ENCODE data around the gene CNOT8. TPM values are rescaled to one million over a fixed set of nuclear protein-coding genes. Genes with fewer than 3 reads are reported as not detected.

CNOT8 gene
- total RNA-seq, 4 donors from 2014 or later, result 64.3 to 97.3 (median 78.9) TPM

- Histone ChIP-seq H3K27ac (peak overlapping the region; percentile 95 to 99 (median 98)), H3K27me3 (no peaks in the 10 kb centered on the region), H3K36me3 (no peaks in the 10 kb centered on the region), H3K9me3 (no peaks in the 10 kb centered on the region), H3K4me1 (peaks cover 24 to 45% (median 42%) of the 10 kb centered on the region in 4 donors), H3K4me3 (peak overlapping the region; percentile 73 to 97 (median 77))
- in situ Hi-C loops (cut with MboI; ENCODE audit: low pct_ligation_motif_present in 1 of 4, low pct_unique_long_range_greater_than_20kb in 1 of 4, low sequenced_read_pairs in 3 of 4) (loop anchor here in 1 of 4 donors (10.0 kb wide), 1 partner anchor 104 kb away; the partner anchor contains the start of gene LARP1), intact Hi-C loops (cut with DNase I; ENCODE audit: low total_unique reads) (loop anchor here (5.0 kb wide), 1 partner anchor 102 kb away; the partner anchor contains the start of gene LARP1)
- DNase-seq, result no peak
- no peak for TF ChIP-seq EP300 (IDR thresholded peaks at IDR 0.05; ENCODE audit: low read depth)
- peak; percentile 16 for TF ChIP-seq POLR2A (IDR thresholded peaks at IDR 0.05)
- no peak for TF ChIP-seq CTCF (IDR thresholded peaks at IDR 0.05)
- TF ChIP-seq POLR2AphosphoS5 (IDR thresholded peaks at IDR 0.05), result peak in 1 of 3 donors; percentile 34
- WGBS, 2 donors (ENCODE audit: low coverage in 1 of 2), result 0 to 1% methylated on average over 13 to 26 of the region's 26 CpGs
Measured at GRCh38 chr5:154858972-154859871, 795 bp downstream of the CNOT8 start.

GRCh38 chr5:154860123-154860522, 1.7 kb downstream of the CNOT8 start:
- intact Hi-C loops (cut with DNase I; ENCODE audit: low total_unique reads), result no loop called here
- DNase-seq, result peak; percentile 39
- H3K36me3 ChIP-seq, result peaks cover 0 to 1% (median 0%) of the 10 kb centered on the region in 4 donors
- H3K4me3 ChIP-seq, result peak overlapping the region in 3 of 4 donors; percentile 73 to 78 (median 76)
- 18 to 52% methylated on average over 2 to 5 of the region's 5 CpGs for WGBS, 2 donors (ENCODE audit: low coverage in 1 of 2)
- TF ChIP-seq EP300 (IDR thresholded peaks at IDR 0.05; ENCODE audit: low read depth), result no peak
- TF ChIP-seq POLR2AphosphoS5 (IDR thresholded peaks at IDR 0.05), result peak; percentile 28 to 41 (median 37)
- H3K4me1 ChIP-seq, result peaks cover 24 to 45% (median 42%) of the 10 kb centered on the region in 4 donors
- peak overlapping the region; percentile 95 to 99 (median 98) for H3K27ac ChIP-seq
- H3K9me3 ChIP-seq, result no peaks in the 10 kb centered on the region
- in situ Hi-C loops (cut with MboI; ENCODE audit: low pct_ligation_motif_present in 1 of 4, low pct_unique_long_range_greater_than_20kb in 1 of 4, low sequenced_read_pairs in 3 of 4), result no loop called here
- H3K27me3 ChIP-seq, result no peaks in the 10 kb centered on the region

- no peak for DNase-seq
- 20 to 28% methylated on average over 4 of the region's 4 CpGs for WGBS, 2 donors (ENCODE audit: low coverage in 1 of 2)
- in situ Hi-C loops (cut with MboI; ENCODE audit: low pct_ligation_motif_present in 1 of 4, low pct_unique_long_range_greater_than_20kb in 1 of 4, low sequenced_read_pairs in 3 of 4), result no loop called here
Measured at GRCh38 chr5:154860765-154861164, 2.3 kb downstream of the CNOT8 start.

GRCh38 chr5:154861946-154862345, 3.5 kb downstream of the CNOT8 start:
- 62 to 78% methylated on average over 5 to 8 of the region's 8 CpGs for WGBS, 2 donors (ENCODE audit: low coverage in 1 of 2)
- intact Hi-C loops (cut with DNase I; ENCODE audit: low total_unique reads) (no loop called here), in situ Hi-C loops (cut with MboI; ENCODE audit: low pct_ligation_motif_present in 1 of 4, low pct_unique_long_range_greater_than_20kb in 1 of 4, low sequenced_read_pairs in 3 of 4) (no loop called here)
- Histone ChIP-seq H3K36me3 (peaks cover 0 to 18% (median 6%) of the 10 kb centered on the region in 4 donors), H3K4me3 (no peak overlapping the region), H3K27ac (no peak overlapping the region), H3K27me3 (no peaks in the 10 kb centered on the region), H3K4me1 (peaks cover 24 to 51% (median 43%) of the 10 kb centered on the region in 4 donors), H3K9me3 (no peaks in the 10 kb centered on the region)
- DNase-seq, result no peak
- TF ChIP-seq POLR2A (IDR thresholded peaks at IDR 0.05) (no peak), EP300 (IDR thresholded peaks at IDR 0.05; ENCODE audit: low read depth) (no peak), POLR2AphosphoS5 (IDR thresholded peaks at IDR 0.05) (no peak), CTCF (IDR thresholded peaks at IDR 0.05) (no peak)

More at GRCh38 chr5:154860765-154861164, 2.3 kb downstream of the CNOT8 start:
- Histone ChIP-seq H3K27me3 (no peaks in the 10 kb centered on the region), H3K4me3 (peak overlapping the region in 2 of 4 donors; percentile 76 to 78), H3K4me1 (peaks cover 24 to 48% (median 44%) of the 10 kb centered on the region in 4 donors), H3K27ac (peak overlapping the region; percentile 95 to 99 (median 98)), H3K36me3 (peaks cover 0 to 8% (median 2%) of the 10 kb centered on the region in 4 donors), H3K9me3 (no peaks in the 10 kb centered on the region)
- no peak for TF ChIP-seq POLR2A (IDR thresholded peaks at IDR 0.05)
- TF ChIP-seq EP300 (IDR thresholded peaks at IDR 0.05; ENCODE audit: low read depth), result no peak
- TF ChIP-seq CTCF (IDR thresholded peaks at IDR 0.05), result no peak
- no peak for TF ChIP-seq POLR2AphosphoS5 (IDR thresholded peaks at IDR 0.05)
- intact Hi-C loops (cut with DNase I; ENCODE audit: low total_unique reads), result no loop called here
